GM21423 (cell line): ENCODE results near the gene PLEKHO1.
"Not testable (repeated sequence)": the region's sequence is repeated elsewhere in the genome, so short reads cannot be mapped to it uniquely, and the experiment has no call there.

Source experiments
- ATAC-seq: cut with Tn5 transposase; IDR thresholded peaks from one replicate; pipeline ENCODE4 v1.9.1; 2021; ENCODE audit warnings: mild to moderate bottlenecking, moderate library complexity; ENCODE audit not compliant: unreplicated experiment

The PLEKHO1 gene

GRCh38 chr1:150168960-150169601, 19.4 kb downstream of the PLEKHO1 start:
- ATAC-seq, result no peak

- ATAC-seq, result no peak
Measured at GRCh38 chr1:150171801-150172200, 22.1 kb downstream of the PLEKHO1 start.

- ATAC-seq, result no peak
Measured at GRCh38 chr1:150173141-150173585, 23.4 kb downstream of the PLEKHO1 start.

- no peak for ATAC-seq
Measured at GRCh38 chr1:150176593-150176992, 26.9 kb downstream of the PLEKHO1 start.

GRCh38 chr1:150178548-150178947, 28.8 kb downstream of the PLEKHO1 start:
- no peak for ATAC-seq

GRCh38 chr1:150179867-150180266, 30.2 kb downstream of the PLEKHO1 start:
- no peak for ATAC-seq

- no peak for ATAC-seq
Measured at GRCh38 chr1:150180474-150180873, 30.8 kb downstream of the PLEKHO1 start.

- no peak for ATAC-seq
Measured at GRCh38 chr1:150182247-150182646, 32.5 kb downstream of the PLEKHO1 start.

- no peak for ATAC-seq
Measured at GRCh38 chr1:150183061-150183460, 33.3 kb downstream of the PLEKHO1 start.

GRCh38 chr1:150185481-150185880, 35.8 kb downstream of the PLEKHO1 start:
- no peak for ATAC-seq

- not testable (repeated sequence) for ATAC-seq
Measured at GRCh38 chr1:150186438-150186788, 36.7 kb downstream of the PLEKHO1 start.

- ATAC-seq, result no peak
Measured at GRCh38 chr1:150186789-150187559, 37.3 kb downstream of the PLEKHO1 start.

GRCh38 chr1:150187560-150187931, 37.8 kb downstream of the PLEKHO1 start:
- no peak for ATAC-seq

- ATAC-seq, result no peak
Measured at GRCh38 chr1:150192012-150192411, 42.3 kb downstream of the PLEKHO1 start.

- ATAC-seq, result no peak
Measured at GRCh38 chr1:150194381-150195031, 44.8 kb downstream of the PLEKHO1 start.

- ATAC-seq, result no peak
Measured at GRCh38 chr1:150196417-150196816, 46.7 kb downstream of the PLEKHO1 start.

GRCh38 chr1:150207281-150207971, 57.7 kb downstream of the PLEKHO1 start:
- no peak for ATAC-seq

- not testable (repeated sequence) for ATAC-seq
Measured at GRCh38 chr1:150208460-150208859, 58.7 kb downstream of the PLEKHO1 start.
